ENCODE data around the gene NRARP. TPM values are rescaled to one million over a fixed set of nuclear protein-coding genes. Genes with fewer than 3 reads are reported as not detected.

Gene NRARP
- total RNA-seq, 1 experiment from 2014 or later: 23.8 TPM

- Mint-ChIP-seq H3K27me3 (ENCODE audit: low read depth) (no peaks in the 10 kb centered on the region; the same call in 1 of the 2 replicates), H3K27ac (no peak overlapping the region), H3K36me3 (ENCODE audit: insufficient read depth in 1 of 3, low read depth in 3 of 3) (no peaks in the 10 kb centered on the region), H3K9me3 (no peaks in the 10 kb centered on the region), H3K4me1 (peaks cover 6 to 27% of the 10 kb centered on the region in 2 experiments; a peak in 3 of 4 replicates), H3K4me3 (no peak overlapping the region)
- no peak for DNase-seq
- Histone ChIP-seq H3K79me2 (ENCODE audit: insufficient read depth, low read length) (no peaks in the 10 kb centered on the region), H3K4me1 (ENCODE audit: insufficient read depth, low read length) (no peaks in the 10 kb centered on the region; the same call in 1 of the 2 replicates), H3K23ac (ENCODE audit: insufficient read length, low read depth, low read length) (no peak overlapping the region), H3K9me3 (ENCODE audit: control insufficient read depth, low read depth, low read length) (no peaks in the 10 kb centered on the region), H2BK20ac (ENCODE audit: low read depth, low read length, poor library complexity, severe bottlenecking) (no peak overlapping the region), H4K8ac (replicated peaks; ENCODE audit: insufficient read length, low read depth, low read length) (no peak overlapping the region), H3K23me2 (ENCODE audit: insufficient read length, low read depth, low read length, poor library complexity, severe bottlenecking) (no peaks in the 10 kb centered on the region), H3T11ph (ENCODE audit: low read length) (no peak overlapping the region), H2BK15ac (ENCODE audit: low read depth, low read length) (no peak overlapping the region), H3K14ac (ENCODE audit: insufficient read depth, low read length) (0 out of 2 replicates have a peak overlapping the region, but pooled peaks have one; percentile 12), H3K27ac (ENCODE audit: insufficient read length, low read depth, low read length) (no peak overlapping the region), H3K79me1 (ENCODE audit: insufficient read depth, low read depth, low read length, poor library complexity, severe bottlenecking) (no peaks in the 10 kb centered on the region), H2AK5ac (ENCODE audit: insufficient read length, low read length) (no peak overlapping the region), H4K91ac (ENCODE audit: insufficient read length, low read depth, low read length) (no peak overlapping the region), H3K27me3 (ENCODE audit: insufficient read depth, low read length) (no peaks in the 10 kb centered on the region), H3K9ac (ENCODE audit: extremely low read depth, insufficient read length, low read length) (no peak overlapping the region), H3K56ac (ENCODE audit: insufficient read length, low read depth, low read length) (no peak overlapping the region), H3K4me2 (ENCODE audit: insufficient read depth, insufficient read length, low read length) (no peak overlapping the region), H4K20me1 (ENCODE audit: control insufficient read depth, insufficient read depth, insufficient read length) (no peaks in the 10 kb centered on the region), H4K5ac (ENCODE audit: insufficient read length, low read depth, low read length) (no peak overlapping the region), H2AFZ (ENCODE audit: low read length) (no peak overlapping the region), H3K4ac (ENCODE audit: low read depth, low read length) (no peak overlapping the region), H2BK12ac (ENCODE audit: insufficient read length, low read depth, low read length) (no peak overlapping the region), H2BK120ac (ENCODE audit: low read depth, low read length, poor library complexity, severe bottlenecking) (no peak overlapping the region), H3K18ac (ENCODE audit: insufficient read length, low read depth, low read length) (no peak overlapping the region), H2BK5ac (ENCODE audit: insufficient read length, low read length) (no peak overlapping the region)
- no peak for TF ChIP-seq CTCF (conservative IDR thresholded peaks at IDR 0.05)
- no CpG with 5 or more reads among the region's 15 CpGs for WGBS (ENCODE audit: extremely low coverage, insufficient read length, low lambda C conversion rate)
Measured at GRCh38 chr9:137309368-137310188, 7.5 kb upstream of the NRARP start.
